ENCODE results near the gene TBCK. TPM values are rescaled to one million over a fixed set of nuclear protein-coding genes. Genes with fewer than 3 reads are reported as not detected.

TBCK gene
- total and polyA plus RNA-seq, 2 donors (not counting 1 experiment from before 2014, with no cell fraction given): 17.5 to 86.1 TPM

DNA sequence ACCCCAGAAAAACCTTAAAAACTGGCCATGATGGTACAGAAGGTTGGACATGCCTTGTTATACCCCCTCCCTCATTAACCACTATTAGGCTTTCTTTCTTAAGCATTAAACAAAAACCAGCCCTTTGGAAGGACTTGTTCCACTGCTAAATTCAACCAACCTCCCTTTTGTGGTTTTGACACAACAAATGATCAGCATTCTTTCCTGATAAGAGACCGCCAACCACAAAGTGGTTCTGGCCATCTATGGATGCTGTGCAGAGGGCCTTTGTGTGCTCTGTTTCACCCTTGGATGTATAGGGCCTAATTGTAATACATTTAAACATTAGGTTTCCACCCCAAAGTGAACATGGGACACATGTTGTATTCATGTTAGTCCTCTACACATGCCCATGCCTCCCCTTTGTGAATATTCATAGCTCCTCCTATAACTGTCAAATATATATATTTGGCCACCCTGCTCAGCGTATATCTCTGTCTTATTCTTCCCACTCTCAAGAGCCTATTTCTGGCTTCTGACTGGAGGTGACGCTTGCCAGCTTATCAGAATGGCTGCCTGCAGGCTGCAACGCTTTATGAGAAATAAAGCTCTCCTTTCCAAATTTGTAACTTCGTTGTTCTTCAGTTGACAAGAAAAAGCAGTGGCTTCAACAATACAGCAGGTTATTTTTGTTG, 294.1 kb downstream of the TBCK start:
- Histone ChIP-seq H3K4me3 (ENCODE audit: control extremely low read depth in 1 of 5, extremely low read depth in 1 of 5, insufficient read depth in 1 of 5, low read depth in 2 of 5, low read length in 4 of 5) (no peak overlapping the region), H3K27ac (ENCODE audit: low read length in 2 of 2) (no peak overlapping the region), H3K79me2 (ENCODE audit: control insufficient read depth, insufficient read depth, low read length) (no peaks in the 10 kb centered on the region), H4K20me1 (ENCODE audit: control insufficient read depth, insufficient read depth, low read length, poor library complexity, severe bottlenecking) (no peaks in the 10 kb centered on the region), H3K27me3 (replicated peaks in 1 of 4; ENCODE audit: control extremely low read depth in 1 of 4, control insufficient read depth in 3 of 4, insufficient read depth in 4 of 4, low read length in 3 of 4) (no peaks in the 10 kb centered on the region), H3K9ac (ENCODE audit: low read length) (no peak overlapping the region), H3K9me3 (ENCODE audit: control extremely low read depth in 1 of 3, control insufficient read depth in 2 of 3, insufficient read depth in 1 of 3, low read length in 2 of 3) (no peaks in the 10 kb centered on the region), H3K4me2 (replicated peaks; ENCODE audit: low read depth, low read length, poor library complexity, severe bottlenecking) (no peak overlapping the region), H3K4me1 (ENCODE audit: control insufficient read depth in 2 of 2, insufficient read depth in 2 of 2, low read length in 2 of 2) (no peaks in the 10 kb centered on the region), H2AFZ (ENCODE audit: insufficient read depth, low read depth, low read length, poor library complexity, severe bottlenecking) (no peak overlapping the region), H3K36me3 (replicated peaks in 1 of 2; ENCODE audit: control extremely low read depth in 1 of 2, control insufficient read depth in 1 of 2, extremely low read depth in 1 of 2, insufficient read depth in 2 of 2, low read length in 1 of 2) (no peaks in the 10 kb centered on the region)
- 31% methylated on average over 3 of the region's 5 CpGs for WGBS (ENCODE audit: insufficient coverage)
- Mint-ChIP-seq H3K27ac (no peak overlapping the region), H3K27me3 (no peaks in the 10 kb centered on the region), H3K4me3 (no peak overlapping the region), H3K4me1 (no peaks in the 10 kb centered on the region), H3K9me3 (ENCODE audit: insufficient read depth) (no peaks in the 10 kb centered on the region)
- POLR2A ChIA-PET: no interaction called here
- no peak for ATAC-seq (ENCODE audit: low read depth)
- no peak for DNase-seq
- CTCF ChIA-PET: no interaction called here
- TF ChIP-seq EZH2 (IDR thresholded peaks at IDR 0.05; ENCODE audit: borderline replicate concordance, insufficient read depth, low read depth, low read length, poor library complexity, severe bottlenecking): no peak
- TF ChIP-seq, protein P1, sequence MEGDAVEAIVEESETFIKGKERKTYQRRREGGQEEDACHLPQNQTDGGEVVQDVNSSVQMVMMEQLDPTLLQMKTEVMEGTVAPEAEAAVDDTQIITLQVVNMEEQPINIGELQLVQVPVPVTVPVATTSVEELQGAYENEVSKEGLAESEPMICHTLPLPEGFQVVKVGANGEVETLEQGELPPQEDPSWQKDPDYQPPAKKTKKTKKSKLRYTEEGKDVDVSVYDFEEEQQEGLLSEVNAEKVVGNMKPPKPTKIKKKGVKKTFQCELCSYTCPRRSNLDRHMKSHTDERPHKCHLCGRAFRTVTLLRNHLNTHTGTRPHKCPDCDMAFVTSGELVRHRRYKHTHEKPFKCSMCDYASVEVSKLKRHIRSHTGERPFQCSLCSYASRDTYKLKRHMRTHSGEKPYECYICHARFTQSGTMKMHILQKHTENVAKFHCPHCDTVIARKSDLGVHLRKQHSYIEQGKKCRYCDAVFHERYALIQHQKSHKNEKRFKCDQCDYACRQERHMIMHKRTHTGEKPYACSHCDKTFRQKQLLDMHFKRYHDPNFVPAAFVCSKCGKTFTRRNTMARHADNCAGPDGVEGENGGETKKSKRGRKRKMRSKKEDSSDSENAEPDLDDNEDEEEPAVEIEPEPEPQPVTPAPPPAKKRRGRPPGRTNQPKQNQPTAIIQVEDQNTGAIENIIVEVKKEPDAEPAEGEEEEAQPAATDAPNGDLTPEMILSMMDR (IDR thresholded peaks at IDR 0.05): no peak
- intact Hi-C loops (cut with micrococcal nuclease): no loop called here

DNA sequence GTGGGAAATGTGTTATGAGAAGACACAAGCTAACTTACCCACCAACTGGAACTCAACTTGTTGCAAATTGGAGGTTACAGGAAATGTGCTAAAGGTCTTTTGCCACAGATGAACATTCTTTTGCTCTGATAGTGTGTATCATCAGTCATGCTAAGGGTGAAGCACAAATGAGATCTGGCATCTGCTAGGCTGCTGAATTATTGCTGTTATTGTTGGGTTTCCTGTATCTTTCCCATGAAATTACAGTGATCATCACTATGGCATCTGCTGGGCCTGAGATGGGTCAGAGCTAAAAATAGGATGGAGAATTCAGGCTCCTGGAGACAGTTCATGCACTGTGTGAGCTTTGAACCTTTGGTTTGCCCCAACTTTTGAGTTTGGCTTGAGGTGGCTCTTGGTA, 296.2 kb downstream of the TBCK start:
- Histone ChIP-seq H3K36me3 (replicated peaks in 1 of 2; ENCODE audit: control extremely low read depth in 1 of 2, control insufficient read depth in 1 of 2, extremely low read depth in 1 of 2, insufficient read depth in 2 of 2, low read length in 1 of 2) (no peaks in the 10 kb centered on the region), H3K27ac (ENCODE audit: low read length in 2 of 2) (no peak overlapping the region), H3K79me2 (ENCODE audit: control insufficient read depth, insufficient read depth, low read length) (no peaks in the 10 kb centered on the region), H3K4me2 (replicated peaks; ENCODE audit: low read depth, low read length, poor library complexity, severe bottlenecking) (no peak overlapping the region), H2AFZ (ENCODE audit: insufficient read depth, low read depth, low read length, poor library complexity, severe bottlenecking) (no peak overlapping the region), H3K9me3 (ENCODE audit: control extremely low read depth in 1 of 3, control insufficient read depth in 2 of 3, insufficient read depth in 1 of 3, low read length in 2 of 3) (no peaks in the 10 kb centered on the region), H3K4me1 (ENCODE audit: control insufficient read depth in 2 of 2, insufficient read depth in 2 of 2, low read length in 2 of 2) (no peaks in the 10 kb centered on the region), H4K20me1 (ENCODE audit: control insufficient read depth, insufficient read depth, low read length, poor library complexity, severe bottlenecking) (no peaks in the 10 kb centered on the region), H3K4me3 (ENCODE audit: control extremely low read depth in 1 of 5, extremely low read depth in 1 of 5, insufficient read depth in 1 of 5, low read depth in 2 of 5, low read length in 4 of 5) (no peak overlapping the region), H3K9ac (ENCODE audit: low read length) (no peak overlapping the region), H3K27me3 (replicated peaks in 1 of 4; ENCODE audit: control extremely low read depth in 1 of 4, control insufficient read depth in 3 of 4, insufficient read depth in 4 of 4, low read length in 3 of 4) (no peaks in the 10 kb centered on the region)
- DNase-seq (no peak), ATAC-seq (ENCODE audit: low read depth) (no peak)
- Mint-ChIP-seq H3K27me3 (no peaks in the 10 kb centered on the region), H3K27ac (no peak overlapping the region), H3K9me3 (ENCODE audit: insufficient read depth) (peaks cover 2% of the 10 kb centered on the region), H3K4me1 (no peaks in the 10 kb centered on the region), H3K4me3 (no peak overlapping the region)
- intact Hi-C loops (cut with micrococcal nuclease): no loop called here
- ChIA-PET POLR2A (no interaction called here), CTCF (no interaction called here)
- TF ChIP-seq, protein P1 (IDR thresholded peaks at IDR 0.05): no peak
- no peak for TF ChIP-seq EZH2 (IDR thresholded peaks at IDR 0.05; ENCODE audit: borderline replicate concordance, insufficient read depth, low read depth, low read length, poor library complexity, severe bottlenecking)

Measured in B cell (primary cell).